HG03064 (cell line): ENCODE data around the gene EQTN.
A peak's percentile ranks its signal among the peaks of the same experiment; 100 is the strongest.
"Not testable (repeated sequence)": the region's sequence is repeated elsewhere in the genome, so short reads cannot be mapped to it uniquely, and the experiment has no call there.

Source experiments
- ATAC-seq: cut with Tn5 transposase; IDR thresholded peaks from one replicate; pipeline ENCODE4 v1.9.1; 2021; ENCODE audit warnings: low read depth; ENCODE audit not compliant: unreplicated experiment

Gene EQTN

GRCh38 chr9:27303219-27303618 is 6.3 kb upstream of the EQTN start:
- no peak for ATAC-seq

DNA sequence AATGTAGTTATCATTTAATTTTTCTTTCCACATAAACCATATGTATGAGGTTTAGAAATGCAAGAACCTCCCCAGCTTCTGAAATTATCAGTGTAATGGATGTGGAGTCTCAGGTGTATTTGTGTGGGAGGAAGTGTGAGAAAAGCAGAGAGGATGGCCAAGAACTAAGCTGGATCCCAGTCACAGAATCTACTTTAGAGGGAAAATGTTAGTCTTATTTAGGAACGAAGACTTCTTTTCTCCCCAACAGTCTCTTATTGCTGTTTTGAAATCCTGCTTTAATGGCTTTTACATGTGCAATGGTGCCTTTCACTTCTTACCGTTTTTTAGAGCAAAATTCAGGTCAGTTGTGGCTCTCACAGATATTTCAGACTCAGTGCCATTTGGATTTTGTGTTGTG is 3.0 kb downstream of the EQTN start:
- ATAC-seq = no peak

DNA sequence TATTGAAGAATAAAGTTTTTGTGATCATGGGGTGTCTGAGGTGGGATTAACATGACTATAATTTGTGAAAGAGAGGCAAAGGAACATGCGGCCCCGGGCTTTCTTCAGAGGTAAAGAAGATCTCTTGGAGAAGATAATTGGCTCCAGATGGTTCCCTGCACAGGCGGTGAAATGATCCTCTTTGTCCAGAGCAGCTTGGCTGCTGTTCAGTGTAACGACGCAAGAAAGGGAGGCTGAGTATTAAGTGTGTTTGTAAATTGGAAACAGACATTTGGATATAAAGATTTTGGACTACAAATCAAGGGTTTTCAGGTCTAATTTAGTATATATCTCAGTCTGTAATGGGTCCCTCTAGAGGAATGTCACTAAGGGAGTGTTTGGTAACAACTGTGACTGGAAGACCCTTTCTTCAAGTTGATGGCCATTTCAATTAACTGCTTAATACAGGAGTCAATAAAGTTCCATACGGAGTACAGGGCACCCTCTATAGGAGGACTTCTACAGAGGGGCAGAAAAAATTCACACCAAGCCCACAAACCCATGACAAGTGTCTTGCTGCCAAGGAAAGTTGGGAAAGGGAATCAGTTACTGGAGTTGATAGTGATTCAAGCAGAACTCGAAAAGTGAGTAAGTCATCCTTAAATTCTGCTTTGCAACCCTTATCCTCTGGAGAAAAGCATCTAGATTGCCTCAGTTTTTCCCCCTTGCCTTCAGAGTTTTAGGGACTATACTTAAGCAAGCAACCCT is 4.1 kb downstream of the EQTN start:
- ATAC-seq = no peak

DNA sequence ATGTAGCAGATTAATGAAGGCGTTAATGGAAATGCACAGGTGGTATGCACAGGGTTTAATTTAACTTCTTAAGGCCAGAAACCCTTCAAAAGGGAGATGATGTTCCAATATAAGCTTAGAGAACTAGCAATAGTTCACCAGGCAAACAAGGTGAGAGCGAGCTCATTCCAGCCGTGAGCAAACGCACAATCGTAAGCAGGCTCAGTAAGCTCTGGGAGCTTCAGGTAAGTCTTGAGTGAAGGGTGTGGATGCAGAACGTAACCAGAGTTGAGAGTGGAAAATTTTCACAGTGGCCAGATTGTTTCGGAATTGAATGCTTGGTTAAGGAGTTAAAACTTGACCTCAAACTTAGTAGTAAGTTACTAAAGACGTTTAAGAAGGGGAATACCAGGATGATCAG is 5.7 kb downstream of the EQTN start:
- no peak for ATAC-seq

DNA sequence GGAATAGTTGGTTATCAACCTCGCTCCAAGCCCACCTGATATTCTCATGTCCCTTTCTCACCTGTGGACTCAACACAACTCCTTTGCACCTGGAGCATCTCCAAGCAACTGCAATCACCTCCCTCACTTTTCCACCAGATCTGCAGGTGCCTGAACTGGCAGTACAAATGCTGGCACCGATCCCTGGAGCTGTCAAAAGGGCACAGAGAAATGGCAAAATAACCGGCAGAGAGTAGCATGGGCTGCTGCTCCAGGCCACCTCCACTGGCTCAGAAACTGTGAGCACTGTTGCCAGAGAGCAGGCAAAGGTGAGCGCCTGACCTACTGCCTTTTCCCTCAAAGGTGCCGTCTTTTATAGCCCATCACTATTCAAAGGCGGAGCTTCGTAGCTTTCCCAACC is 14.7 kb downstream of the EQTN start:
- no peak for ATAC-seq

DNA sequence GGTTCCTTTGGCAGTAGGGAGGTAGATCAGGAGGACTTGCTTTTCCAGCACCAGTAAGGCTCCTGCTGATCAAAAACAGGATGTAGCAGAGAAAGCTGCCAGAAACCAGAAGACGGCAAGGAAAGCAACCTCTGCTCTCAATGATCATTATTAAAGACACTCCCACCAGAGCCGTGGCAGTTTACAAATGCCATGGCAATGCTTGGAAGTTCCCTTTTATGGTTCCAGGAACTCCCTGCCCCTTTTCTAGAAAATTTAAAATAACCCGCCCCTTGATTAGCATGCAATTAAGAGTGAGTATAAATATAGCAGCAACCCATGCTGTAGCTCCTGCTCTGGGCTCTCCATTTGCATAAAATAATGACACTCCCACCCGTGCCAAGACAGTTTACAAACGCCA is 16.1 kb downstream of the EQTN start:
- no peak for ATAC-seq

- no peak for ATAC-seq
Measured at GRCh38 chr9:27280249-27280648, 16.7 kb downstream of the EQTN start.

DNA sequence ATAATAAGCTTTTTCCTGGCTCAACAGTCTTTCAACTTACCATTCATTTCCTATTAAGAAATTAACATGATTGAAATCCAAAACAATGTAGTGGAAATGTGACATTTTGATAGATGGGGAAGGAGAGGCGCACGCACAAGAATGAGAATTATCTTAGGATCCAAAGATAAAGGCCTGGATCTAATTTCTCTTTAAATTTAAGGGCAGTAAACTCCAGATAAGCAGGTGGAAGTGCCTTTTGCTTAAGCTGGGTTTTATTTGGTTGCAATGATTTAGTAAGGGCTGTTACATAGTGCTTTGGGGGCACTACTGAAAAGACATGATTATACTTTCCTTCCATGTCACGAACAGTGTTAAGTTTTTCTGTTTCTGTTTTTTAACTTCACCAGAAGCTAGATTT is 17.3 kb downstream of the EQTN start:
- no peak for ATAC-seq

- no peak for ATAC-seq
Measured at GRCh38 chr9:27278374-27278773, 18.6 kb downstream of the EQTN start.

- ATAC-seq = no peak
Measured at GRCh38 chr9:27276193-27277030, 20.5 kb downstream of the EQTN start.

GRCh38 chr9:27273186-27273585 is 23.8 kb downstream of the EQTN start:
- ATAC-seq = no peak

DNA sequence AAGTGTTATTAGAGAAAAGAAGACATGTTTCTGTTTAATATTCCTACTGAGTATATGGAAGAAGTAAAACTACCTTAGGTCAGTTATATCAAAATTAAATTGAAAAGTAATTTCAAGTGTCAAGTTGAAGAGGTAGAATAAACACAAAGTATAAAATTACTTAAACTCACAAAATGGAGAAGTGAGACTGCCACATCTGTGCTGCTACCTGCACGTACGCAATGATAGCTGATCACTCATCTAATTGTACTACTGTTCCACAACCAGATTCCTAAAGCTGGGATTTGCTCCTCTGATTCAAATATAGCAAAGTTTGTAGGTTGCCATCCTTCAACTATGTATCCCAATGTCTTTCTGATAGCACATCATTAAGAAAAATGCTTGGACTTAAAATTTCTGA is 24.8 kb downstream of the EQTN start:
- no peak for ATAC-seq

- no peak for ATAC-seq
Measured at GRCh38 chr9:27261517-27262211, 35.3 kb downstream of the EQTN start.

- ATAC-seq = no peak
Measured at GRCh38 chr9:27260789-27261516, 36.0 kb downstream of the EQTN start.

DNA sequence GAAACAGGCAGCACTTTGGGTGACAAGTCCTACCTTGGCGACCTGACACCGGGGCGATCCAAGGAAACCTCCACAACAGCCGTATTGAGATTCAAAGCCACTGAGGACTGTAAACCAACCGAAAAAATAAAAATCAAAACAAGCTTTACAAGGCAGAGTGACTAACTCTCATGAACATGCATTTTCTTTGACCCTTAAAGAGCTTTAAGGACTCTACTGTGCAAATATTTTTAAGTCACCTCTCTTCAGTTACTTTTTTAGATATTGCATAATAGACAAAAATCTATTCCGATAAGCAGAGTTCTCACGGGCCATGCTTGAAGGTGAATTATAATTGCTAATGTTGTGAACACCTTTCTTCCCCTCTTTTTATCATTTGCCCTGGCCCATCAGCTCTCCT is 38.3 kb downstream of the EQTN start:
- no peak for ATAC-seq

- no peak for ATAC-seq
Measured at GRCh38 chr9:27248702-27249101, 48.2 kb downstream of the EQTN start.

GRCh38 chr9:27247756-27248155 is 49.2 kb downstream of the EQTN start:
- peak; percentile 82 for ATAC-seq

GRCh38 chr9:27239648-27240047 is 57.3 kb downstream of the EQTN start:
- not testable (repeated sequence) for ATAC-seq
